ENCODE results near the gene ARID3A. TPM values are rescaled to one million over a fixed set of nuclear protein-coding genes. Genes with fewer than 3 reads are reported as not detected.

Gene ARID3A
- total RNA-seq, 1 experiment from 2014 or later = 239 TPM

- no peak overlapping the region for H3K27ac Mint-ChIP-seq (ENCODE audit: unreplicated experiment)
- intact Hi-C loops (cut with micrococcal nuclease; ENCODE audit: unreplicated experiment) = no loop called here
- H3K4me1 Mint-ChIP-seq (ENCODE audit: low read depth, unreplicated experiment) = no peaks in the 10 kb centered on the region
- no peak for TF ChIP-seq CTCF (IDR thresholded peaks at IDR 0.05; ENCODE audit: insufficient read depth in 1 of 2, low read depth in 1 of 2, low read length in 1 of 2, severe bottlenecking in 1 of 2, unreplicated experiment in 1 of 2)
- Histone ChIP-seq H3K4me1 (no peaks in the 10 kb centered on the region), H3K27me3 (replicated peaks; ENCODE audit: control insufficient read depth, insufficient read depth, low read length) (no peaks in the 10 kb centered on the region), H3K4me3 (ENCODE audit: low read depth, low read length) (no peak overlapping the region), H3K36me3 (ENCODE audit: control insufficient read depth, insufficient read depth, low read length) (peaks cover 5% of the 10 kb centered on the region), H3K9me3 (no peaks in the 10 kb centered on the region)
- H3K36me3 Mint-ChIP-seq (ENCODE audit: insufficient read depth, unreplicated experiment) = peaks cover 100% of the 10 kb centered on the region
- no peaks in the 10 kb centered on the region for H3K27me3 Mint-ChIP-seq (ENCODE audit: insufficient read depth, unreplicated experiment)
- no peak overlapping the region for H3K4me3 Mint-ChIP-seq (ENCODE audit: unreplicated experiment)
- no peak for DNase-seq
- POLR2A ChIA-PET = no interaction called here
- H3K9me3 Mint-ChIP-seq (ENCODE audit: unreplicated experiment) = no peaks in the 10 kb centered on the region
- CTCF ChIA-PET = interaction anchor here (0.6 to 0.7 kb wide), 2 partner anchors 39 to 277 kb away, joined by 3 to 5 read pairs; partner anchors contain the start of gene PRSS57
- no TSS peak for BruUV-seq (replicated peaks)
Measured at GRCh38 chr19:972281-972680, 46.4 kb downstream of the ARID3A start.

- H3K4me1 Mint-ChIP-seq (ENCODE audit: low read depth, unreplicated experiment) = no peaks in the 10 kb centered on the region
- H3K27ac Mint-ChIP-seq (ENCODE audit: unreplicated experiment) = no peak overlapping the region
- peaks cover 94% of the 10 kb centered on the region for H3K36me3 Mint-ChIP-seq (ENCODE audit: insufficient read depth, unreplicated experiment)
- BruUV-seq (replicated peaks) = no TSS peak
- ChIA-PET POLR2A (no interaction called here), CTCF (no interaction called here)
- no peak for DNase-seq
- Histone ChIP-seq H3K27me3 (replicated peaks; ENCODE audit: control insufficient read depth, insufficient read depth, low read length) (no peaks in the 10 kb centered on the region), H3K4me3 (ENCODE audit: low read depth, low read length) (no peak overlapping the region), H3K9me3 (no peaks in the 10 kb centered on the region), H3K4me1 (no peaks in the 10 kb centered on the region; the same call in 1 of the 2 replicates), H3K36me3 (ENCODE audit: control insufficient read depth, insufficient read depth, low read length) (peaks cover 3% of the 10 kb centered on the region)
- H3K27me3 Mint-ChIP-seq (ENCODE audit: insufficient read depth, unreplicated experiment) = no peaks in the 10 kb centered on the region
- intact Hi-C loops (cut with micrococcal nuclease; ENCODE audit: unreplicated experiment) = no loop called here
- no peak for TF ChIP-seq CTCF (IDR thresholded peaks at IDR 0.05; ENCODE audit: insufficient read depth in 1 of 2, low read depth in 1 of 2, low read length in 1 of 2, severe bottlenecking in 1 of 2, unreplicated experiment in 1 of 2)
- no peak overlapping the region for H3K4me3 Mint-ChIP-seq (ENCODE audit: unreplicated experiment)
- H3K9me3 Mint-ChIP-seq (ENCODE audit: unreplicated experiment) = no peaks in the 10 kb centered on the region
Measured at GRCh38 chr19:973726-974563, 48.1 kb downstream of the ARID3A start.

GRCh38 chr19:974564-975257, 48.9 kb downstream of the ARID3A start:
- intact Hi-C loops (cut with micrococcal nuclease; ENCODE audit: unreplicated experiment) = no loop called here
- ChIA-PET CTCF (no interaction called here), POLR2A (no interaction called here)
- H3K36me3 ChIP-seq (ENCODE audit: control insufficient read depth, insufficient read depth, low read length) = peaks cover 3% of the 10 kb centered on the region
- no peak for TF ChIP-seq CTCF (IDR thresholded peaks at IDR 0.05; ENCODE audit: insufficient read depth in 1 of 2, low read depth in 1 of 2, low read length in 1 of 2, severe bottlenecking in 1 of 2, unreplicated experiment in 1 of 2)
- H3K4me1 ChIP-seq = peaks cover 6% of the 10 kb centered on the region
- no TSS peak for BruUV-seq (replicated peaks)
- Mint-ChIP-seq H3K9me3 (ENCODE audit: unreplicated experiment) (no peaks in the 10 kb centered on the region), H3K4me3 (ENCODE audit: unreplicated experiment) (no peak overlapping the region), H3K27ac (ENCODE audit: unreplicated experiment) (peak overlapping the region; percentile 42), H3K36me3 (ENCODE audit: insufficient read depth, unreplicated experiment) (peaks cover 87% of the 10 kb centered on the region), H3K27me3 (ENCODE audit: insufficient read depth, unreplicated experiment) (no peaks in the 10 kb centered on the region), H3K4me1 (ENCODE audit: low read depth, unreplicated experiment) (no peaks in the 10 kb centered on the region)
- H3K27me3 ChIP-seq (replicated peaks; ENCODE audit: control insufficient read depth, insufficient read depth, low read length) = no peaks in the 10 kb centered on the region
- no peaks in the 10 kb centered on the region for H3K9me3 ChIP-seq
- H3K4me3 ChIP-seq (ENCODE audit: low read depth, low read length) = no peak overlapping the region
- DNase-seq = no peak
